H54 (cell line): ENCODE data around the gene ATP10A.

Experiments used
- DNase-seq: peaks from one replicate; pipeline ENCODE4 v3.0.0; 2011; ENCODE audit warnings: low spot score, mixed read lengths; ENCODE audit not compliant: insufficient read length
- FAIRE-seq: peaks from 3 replicates; lab custom pipeline; 2011; peaks lifted over from hg19 to GRCh38; lab: Jason Lieb, UNC
- POLR2A ChIP-seq: IDR thresholded peaks from 2 replicates; pipeline ENCODE4 v1.6.1; 2011; ENCODE audit warnings: low read depth, mild to moderate bottlenecking, low read length

Gene ATP10A

DNA sequence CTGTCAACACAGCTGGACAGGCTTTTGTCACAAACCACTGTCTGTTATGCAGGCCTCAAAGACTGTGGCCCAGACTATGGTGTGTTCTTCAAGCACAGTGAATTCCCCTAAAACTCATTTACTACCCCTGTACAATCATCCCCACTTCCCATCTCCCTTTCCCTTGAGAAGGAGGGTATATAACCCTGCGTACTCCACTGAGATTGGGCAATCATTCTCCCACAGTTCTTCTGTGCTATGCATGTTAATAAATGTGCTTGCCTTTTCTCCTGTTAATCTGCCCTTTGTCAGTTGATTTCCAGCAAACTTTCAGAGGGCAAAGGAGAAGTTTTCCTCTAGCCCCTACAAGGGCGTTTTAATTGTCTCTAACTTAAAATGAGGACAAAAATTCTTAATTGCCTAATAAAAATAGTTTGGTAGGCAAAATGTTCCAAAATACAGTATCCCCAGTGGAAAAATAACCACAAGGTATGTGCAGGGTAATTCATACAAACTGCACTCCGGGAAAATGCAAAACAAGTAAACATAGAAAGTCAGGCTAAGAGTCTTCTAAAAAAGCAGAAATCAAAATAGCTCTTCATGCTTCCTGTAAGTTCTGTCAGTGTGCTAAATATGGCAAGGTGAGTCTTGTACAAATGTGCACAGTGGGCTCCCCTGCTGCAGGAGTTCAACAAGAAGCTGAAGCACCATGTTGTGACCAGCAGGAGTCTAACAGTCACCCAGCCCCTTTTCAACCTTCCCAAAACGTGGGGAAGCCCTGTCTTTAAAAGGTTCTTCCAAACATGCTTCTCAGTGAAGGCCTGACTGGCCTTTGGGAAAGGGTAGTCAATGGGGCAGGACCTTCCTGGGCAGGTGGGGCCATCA lies 10.2 kb downstream of the ATP10A start:
- DNase-seq (no peak), FAIRE-seq (no peak)
- TF ChIP-seq POLR2A, result no peak

- TF ChIP-seq POLR2A, result no peak
- DNase-seq (no peak), FAIRE-seq (no peak)
These were observed 11.1 kb downstream of the ATP10A start for GRCh38 chr15:25852027-25852426.

- TF ChIP-seq POLR2A, result no peak
- FAIRE-seq, result no peak
- DNase-seq, result no peak
These were observed 12.7 kb downstream of the ATP10A start for GRCh38 chr15:25850154-25851111.

GRCh38 chr15:25849157-25849921 lies 13.8 kb downstream of the ATP10A start:
- DNase-seq (no peak), FAIRE-seq (no peak)
- TF ChIP-seq POLR2A, result no peak

GRCh38 chr15:25848784-25849156 lies 14.4 kb downstream of the ATP10A start:
- DNase-seq (no peak), FAIRE-seq (no peak)
- TF ChIP-seq POLR2A, result no peak

DNA sequence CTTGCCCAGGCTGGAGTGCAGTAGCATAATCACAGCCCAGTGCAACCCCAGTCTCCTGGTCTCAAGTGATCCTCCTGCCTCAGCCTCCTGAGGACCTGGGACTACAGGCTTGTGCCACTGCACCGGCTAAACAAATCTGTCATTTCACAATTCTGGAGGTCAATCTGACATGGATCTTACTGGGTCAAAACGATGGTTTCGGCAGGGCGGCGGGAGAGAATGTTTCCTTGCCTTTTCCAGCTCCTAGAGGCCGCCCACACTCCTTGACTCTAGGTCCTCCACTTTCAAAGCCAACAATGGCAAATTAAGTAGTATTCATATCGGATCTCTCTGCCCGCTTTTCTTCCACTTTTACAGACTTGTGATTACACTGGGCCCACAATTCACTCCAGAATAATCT lies 14.8 kb downstream of the ATP10A start:
- DNase-seq, result no peak
- no peak for FAIRE-seq
- TF ChIP-seq POLR2A, result no peak

- FAIRE-seq, result no peak
- no peak for TF ChIP-seq POLR2A
- DNase-seq, result no peak
These were observed 16.1 kb downstream of the ATP10A start for GRCh38 chr15:25847051-25847450.

DNA sequence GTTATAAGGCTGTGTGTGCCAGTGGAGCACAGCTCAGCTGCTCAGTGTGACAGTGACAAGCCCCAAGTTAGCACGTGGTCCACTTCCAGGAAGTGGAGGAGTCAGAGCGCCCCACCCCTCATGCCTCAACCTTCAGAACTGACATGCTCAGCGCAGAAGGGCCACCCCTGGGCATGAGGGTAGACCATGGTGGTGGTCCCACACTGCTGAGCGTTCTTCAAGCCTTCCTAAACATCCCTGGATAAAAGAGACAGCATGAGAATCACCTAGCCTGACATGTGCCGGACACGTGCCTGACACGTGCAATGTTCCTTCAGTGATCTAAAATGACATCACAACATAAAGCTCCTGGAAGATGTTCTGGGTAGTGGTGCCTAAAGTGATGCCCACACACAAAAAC lies 16.8 kb downstream of the ATP10A start:
- FAIRE-seq, result no peak
- no peak for TF ChIP-seq POLR2A
- no peak for DNase-seq

- DNase-seq (no peak), FAIRE-seq (no peak)
- TF ChIP-seq POLR2A, result no peak
These were observed 18.0 kb downstream of the ATP10A start for GRCh38 chr15:25844981-25845680.

DNA sequence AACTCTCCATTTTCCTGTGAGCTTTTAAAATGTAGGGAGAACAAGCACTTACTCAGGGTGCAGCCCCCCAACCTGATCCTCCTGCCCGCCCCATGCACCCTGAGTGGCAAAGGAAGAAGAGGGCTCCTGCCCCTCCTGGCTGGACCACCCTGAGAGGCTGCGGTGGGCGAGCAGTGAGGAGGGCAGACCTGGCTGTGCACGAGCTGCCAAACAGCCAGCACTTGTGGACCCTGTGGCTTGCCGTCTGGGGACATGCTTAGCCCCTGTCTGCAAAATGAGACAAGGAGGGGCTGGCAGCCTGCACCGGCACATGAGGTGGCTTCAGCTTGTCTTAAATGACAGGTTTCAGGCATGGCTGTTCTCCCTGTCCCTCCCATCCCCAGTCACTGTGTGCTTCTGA lies 18.6 kb downstream of the ATP10A start:
- no peak for FAIRE-seq
- DNase-seq, result no peak
- no peak for TF ChIP-seq POLR2A

- FAIRE-seq (no peak), DNase-seq (no peak)
- no peak for TF ChIP-seq POLR2A
These were observed 19.1 kb downstream of the ATP10A start for GRCh38 chr15:25844076-25844475.

DNA sequence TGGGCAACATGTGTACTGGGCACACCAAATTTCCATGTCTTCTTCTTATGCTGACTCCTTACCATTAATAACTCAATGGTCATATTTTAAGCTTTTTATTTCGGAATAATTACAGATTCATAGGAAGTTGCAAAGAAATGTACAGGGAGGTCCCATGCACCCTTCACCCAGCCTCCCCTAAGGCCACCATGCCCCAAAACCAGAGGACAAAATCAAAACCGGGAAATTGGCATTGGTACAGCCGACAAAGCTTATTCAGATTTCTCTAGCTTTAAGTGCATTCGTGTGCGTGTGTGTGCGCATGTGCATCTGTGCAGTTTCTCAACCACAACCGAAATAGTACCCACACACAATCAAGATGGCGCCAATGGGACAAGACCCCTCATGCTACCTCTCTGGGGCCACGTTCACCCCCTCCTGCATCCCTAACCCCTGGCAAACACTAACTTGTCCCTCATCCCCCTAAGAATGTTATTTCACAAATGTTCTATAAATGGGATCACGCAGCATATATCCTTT lies 23.4 kb downstream of the ATP10A start:
- no peak for DNase-seq
- no peak for FAIRE-seq
- TF ChIP-seq POLR2A, result no peak

- no peak for DNase-seq
- no peak for FAIRE-seq
- TF ChIP-seq POLR2A, result no peak
These were observed 24.3 kb downstream of the ATP10A start for GRCh38 chr15:25838871-25839195.
